ENCODE measurements around the gene MEA1. TPM values are rescaled to one million over a fixed set of nuclear protein-coding genes. Genes with fewer than 3 reads are reported as not detected.

Gene MEA1
- total RNA-seq, 1 experiment from 2014 or later = 131 TPM

- Histone ChIP-seq H3K27me3 (ENCODE audit: low read length) (no peaks in the 10 kb centered on the region), H3K36me3 (ENCODE audit: low read depth, low read length) (peaks cover 9% of the 10 kb centered on the region), H3K79me2 (ENCODE audit: low read length) (peaks cover 33% of the 10 kb centered on the region), H3K9me2 (replicated peaks; ENCODE audit: low read length) (no peaks in the 10 kb centered on the region), H2AFZ (ENCODE audit: low read length) (no peak overlapping the region), H3K4me1 (ENCODE audit: insufficient read depth, low read length) (peaks cover 23% of the 10 kb centered on the region), H3F3A (ENCODE audit: low read length, unreplicated experiment) (no peaks in the 10 kb centered on the region), H3K9me3 (ENCODE audit: low read length) (no peaks in the 10 kb centered on the region), H3K9ac (ENCODE audit: low read length) (no peak overlapping the region), H3K27ac (ENCODE audit: low read length) (no peak overlapping the region), H3K4me2 (ENCODE audit: low read length) (no peak overlapping the region), H4K20me1 (ENCODE audit: low read length) (no peaks in the 10 kb centered on the region), H3K4me3 (ENCODE audit: low read length) (no peak overlapping the region)
- DNase-seq (peak; percentile 19), ATAC-seq (no peak)
- ChIA-PET CTCF (no interaction called here), POLR2A (ENCODE audit: unreplicated experiment) (no interaction called here)
- TF ChIP-seq EZH2phosphoT487 (IDR thresholded peaks at IDR 0.05; ENCODE audit: borderline replicate concordance, low read length) (no peak), EZH2 (IDR thresholded peaks at IDR 0.05; ENCODE audit: low read length, unreplicated experiment) (no peak)
- TF ChIP-seq, protein P1, sequence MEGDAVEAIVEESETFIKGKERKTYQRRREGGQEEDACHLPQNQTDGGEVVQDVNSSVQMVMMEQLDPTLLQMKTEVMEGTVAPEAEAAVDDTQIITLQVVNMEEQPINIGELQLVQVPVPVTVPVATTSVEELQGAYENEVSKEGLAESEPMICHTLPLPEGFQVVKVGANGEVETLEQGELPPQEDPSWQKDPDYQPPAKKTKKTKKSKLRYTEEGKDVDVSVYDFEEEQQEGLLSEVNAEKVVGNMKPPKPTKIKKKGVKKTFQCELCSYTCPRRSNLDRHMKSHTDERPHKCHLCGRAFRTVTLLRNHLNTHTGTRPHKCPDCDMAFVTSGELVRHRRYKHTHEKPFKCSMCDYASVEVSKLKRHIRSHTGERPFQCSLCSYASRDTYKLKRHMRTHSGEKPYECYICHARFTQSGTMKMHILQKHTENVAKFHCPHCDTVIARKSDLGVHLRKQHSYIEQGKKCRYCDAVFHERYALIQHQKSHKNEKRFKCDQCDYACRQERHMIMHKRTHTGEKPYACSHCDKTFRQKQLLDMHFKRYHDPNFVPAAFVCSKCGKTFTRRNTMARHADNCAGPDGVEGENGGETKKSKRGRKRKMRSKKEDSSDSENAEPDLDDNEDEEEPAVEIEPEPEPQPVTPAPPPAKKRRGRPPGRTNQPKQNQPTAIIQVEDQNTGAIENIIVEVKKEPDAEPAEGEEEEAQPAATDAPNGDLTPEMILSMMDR (conservative IDR thresholded peaks at IDR 0.05; ENCODE audit: low read depth, low read length) = no peak
- no TSS peak for BruUV-seq (replicated peaks)
- intact Hi-C loops (cut with micrococcal nuclease) = no loop called here
Observed at GRCh38 chr6:42988486-42989020, 25.2 kb downstream of the MEA1 start.

DNA sequence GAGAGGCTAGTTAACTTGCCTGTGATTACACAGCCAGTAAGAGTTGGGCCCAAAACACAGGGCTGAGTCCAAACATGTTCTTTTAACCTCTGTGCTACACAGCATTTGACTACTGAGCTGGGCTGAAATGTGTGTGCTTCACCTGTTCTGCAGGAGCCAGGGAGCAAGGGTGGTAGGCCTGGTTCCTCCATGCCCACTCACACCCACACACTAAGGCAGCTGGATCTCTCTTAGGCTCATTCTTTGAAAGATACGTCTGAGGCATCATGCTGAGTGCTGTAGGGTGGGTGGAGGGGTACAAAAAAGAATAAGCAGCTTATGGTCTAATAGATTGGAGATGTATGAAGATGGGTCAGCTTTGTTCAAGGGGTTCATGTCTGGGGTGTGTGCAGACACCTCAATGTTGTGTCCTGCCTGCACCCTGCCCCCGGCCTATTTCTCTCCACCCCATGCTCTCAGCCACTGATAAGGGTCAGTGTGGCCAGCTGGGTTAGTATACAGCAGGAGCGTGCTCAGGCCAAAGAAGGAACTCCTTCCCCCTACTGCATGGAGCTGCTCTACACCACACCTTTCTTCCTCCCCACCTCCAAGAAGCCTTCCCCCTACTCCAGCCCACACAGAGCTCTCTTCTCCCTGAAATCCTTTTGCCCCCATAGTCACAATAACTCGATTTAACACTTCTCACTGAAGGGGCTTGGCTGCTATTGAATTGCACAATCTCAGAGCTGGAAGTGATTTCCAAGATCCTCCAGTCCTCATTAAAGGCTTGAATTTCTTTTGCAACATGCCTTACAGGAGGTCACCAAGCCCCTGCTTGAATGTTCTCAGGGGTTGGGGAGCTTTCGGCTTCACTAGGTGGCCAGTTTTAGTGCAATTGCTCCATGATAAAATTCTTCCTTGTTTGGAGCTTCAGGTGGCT lies 26.0 kb downstream of the MEA1 start:
- Histone ChIP-seq H3K4me3 (ENCODE audit: low read length) (no peak overlapping the region), H2AFZ (ENCODE audit: low read length) (no peak overlapping the region), H3K9ac (ENCODE audit: low read length) (no peak overlapping the region), H3K27me3 (ENCODE audit: low read length) (no peaks in the 10 kb centered on the region), H3K9me3 (ENCODE audit: low read length) (no peaks in the 10 kb centered on the region), H3K4me2 (ENCODE audit: low read length) (no peak overlapping the region), H3K4me1 (ENCODE audit: insufficient read depth, low read length) (peaks cover 24% of the 10 kb centered on the region), H3K9me2 (replicated peaks; ENCODE audit: low read length) (no peaks in the 10 kb centered on the region), H3K27ac (ENCODE audit: low read length) (no peak overlapping the region), H4K20me1 (ENCODE audit: low read length) (no peaks in the 10 kb centered on the region), H3K79me2 (ENCODE audit: low read length) (peaks cover 33% of the 10 kb centered on the region), H3K36me3 (ENCODE audit: low read depth, low read length) (peaks cover 9% of the 10 kb centered on the region), H3F3A (ENCODE audit: low read length, unreplicated experiment) (no peaks in the 10 kb centered on the region)
- no peak for TF ChIP-seq EZH2 (IDR thresholded peaks at IDR 0.05; ENCODE audit: low read length, unreplicated experiment)
- no peak for TF ChIP-seq EZH2phosphoT487 (IDR thresholded peaks at IDR 0.05; ENCODE audit: borderline replicate concordance, low read length)
- TF ChIP-seq, protein P1 (conservative IDR thresholded peaks at IDR 0.05; ENCODE audit: low read depth, low read length) = no peak
- ChIA-PET CTCF (no interaction called here), POLR2A (ENCODE audit: unreplicated experiment) (no interaction called here)
- BruUV-seq (replicated peaks) = no TSS peak
- intact Hi-C loops (cut with micrococcal nuclease) = no loop called here
- ATAC-seq (no peak), DNase-seq (no peak)

Data from PC-3 (cell line).